Measurements from ENCODE around the gene RNF14. TPM values are rescaled to one million over a fixed set of nuclear protein-coding genes. Genes with fewer than 3 reads are reported as not detected.

The RNF14 gene
- total and polyA plus RNA-seq, 2 experiments from 2014 or later, result 8.9 to 19.0 TPM

DNA sequence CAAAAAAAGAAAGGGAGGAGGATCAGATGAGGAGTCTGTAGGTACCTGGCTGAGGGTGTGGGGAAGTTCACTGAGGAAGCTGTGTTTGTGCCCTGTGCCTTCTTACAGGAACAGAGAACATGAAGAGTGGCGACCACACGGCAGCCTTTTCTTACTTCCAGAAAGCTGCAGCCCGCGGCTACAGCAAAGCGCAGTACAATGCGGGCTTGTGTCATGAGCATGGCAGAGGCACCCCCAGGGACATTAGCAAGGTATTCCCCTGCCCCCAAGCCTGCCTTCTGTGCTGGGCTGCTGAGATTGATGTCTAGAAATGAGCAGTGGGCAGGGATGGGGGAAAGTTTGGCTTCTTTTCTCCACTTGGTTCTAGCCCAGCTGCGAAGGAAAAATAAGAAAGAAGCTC, 35.8 kb upstream of the RNF14 start:
- no peaks in the 10 kb centered on the region for H3K79me2 ChIP-seq (replicated peaks; ENCODE audit: insufficient read depth)
- H3K27me3 Mint-ChIP-seq (ENCODE audit: insufficient read depth, low read depth, poor library complexity), result peaks cover 7% of the 10 kb centered on the region
- TF ChIP-seq EZH2phosphoT487 (IDR thresholded peaks at IDR 0.05; ENCODE audit: unreplicated experiment) (no peak), ZNF114 (CRISPR knock-in tag; IDR thresholded peaks at IDR 0.05) (no peak), JUNB (IDR thresholded peaks at IDR 0.05; ENCODE audit: unreplicated experiment) (no peak), ZNF331 (CRISPR knock-in tag; IDR thresholded peaks at IDR 0.05; ENCODE audit: low read depth) (no peak), STAT1 (IDR thresholded peaks at IDR 0.05; ENCODE audit: unreplicated experiment) (no peak), POLR2AphosphoS5 (IDR thresholded peaks at IDR 0.05; ENCODE audit: low read depth) (no peak), CREB1 (CRISPR knock-in tag; IDR thresholded peaks at IDR 0.05; ENCODE audit: low read depth) (no peak), EZH2 (IDR thresholded peaks at IDR 0.05; ENCODE audit: low read depth, unreplicated experiment) (no peak), NANOG (IDR thresholded peaks at IDR 0.05; ENCODE audit: borderline replicate concordance) (no peak)
- TF ChIP-seq, protein P1, sequence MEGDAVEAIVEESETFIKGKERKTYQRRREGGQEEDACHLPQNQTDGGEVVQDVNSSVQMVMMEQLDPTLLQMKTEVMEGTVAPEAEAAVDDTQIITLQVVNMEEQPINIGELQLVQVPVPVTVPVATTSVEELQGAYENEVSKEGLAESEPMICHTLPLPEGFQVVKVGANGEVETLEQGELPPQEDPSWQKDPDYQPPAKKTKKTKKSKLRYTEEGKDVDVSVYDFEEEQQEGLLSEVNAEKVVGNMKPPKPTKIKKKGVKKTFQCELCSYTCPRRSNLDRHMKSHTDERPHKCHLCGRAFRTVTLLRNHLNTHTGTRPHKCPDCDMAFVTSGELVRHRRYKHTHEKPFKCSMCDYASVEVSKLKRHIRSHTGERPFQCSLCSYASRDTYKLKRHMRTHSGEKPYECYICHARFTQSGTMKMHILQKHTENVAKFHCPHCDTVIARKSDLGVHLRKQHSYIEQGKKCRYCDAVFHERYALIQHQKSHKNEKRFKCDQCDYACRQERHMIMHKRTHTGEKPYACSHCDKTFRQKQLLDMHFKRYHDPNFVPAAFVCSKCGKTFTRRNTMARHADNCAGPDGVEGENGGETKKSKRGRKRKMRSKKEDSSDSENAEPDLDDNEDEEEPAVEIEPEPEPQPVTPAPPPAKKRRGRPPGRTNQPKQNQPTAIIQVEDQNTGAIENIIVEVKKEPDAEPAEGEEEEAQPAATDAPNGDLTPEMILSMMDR (conservative IDR thresholded peaks at IDR 0.05; ENCODE audit: low read depth in 2 of 2), result no peak
- TF ChIP-seq, protein P2, sequence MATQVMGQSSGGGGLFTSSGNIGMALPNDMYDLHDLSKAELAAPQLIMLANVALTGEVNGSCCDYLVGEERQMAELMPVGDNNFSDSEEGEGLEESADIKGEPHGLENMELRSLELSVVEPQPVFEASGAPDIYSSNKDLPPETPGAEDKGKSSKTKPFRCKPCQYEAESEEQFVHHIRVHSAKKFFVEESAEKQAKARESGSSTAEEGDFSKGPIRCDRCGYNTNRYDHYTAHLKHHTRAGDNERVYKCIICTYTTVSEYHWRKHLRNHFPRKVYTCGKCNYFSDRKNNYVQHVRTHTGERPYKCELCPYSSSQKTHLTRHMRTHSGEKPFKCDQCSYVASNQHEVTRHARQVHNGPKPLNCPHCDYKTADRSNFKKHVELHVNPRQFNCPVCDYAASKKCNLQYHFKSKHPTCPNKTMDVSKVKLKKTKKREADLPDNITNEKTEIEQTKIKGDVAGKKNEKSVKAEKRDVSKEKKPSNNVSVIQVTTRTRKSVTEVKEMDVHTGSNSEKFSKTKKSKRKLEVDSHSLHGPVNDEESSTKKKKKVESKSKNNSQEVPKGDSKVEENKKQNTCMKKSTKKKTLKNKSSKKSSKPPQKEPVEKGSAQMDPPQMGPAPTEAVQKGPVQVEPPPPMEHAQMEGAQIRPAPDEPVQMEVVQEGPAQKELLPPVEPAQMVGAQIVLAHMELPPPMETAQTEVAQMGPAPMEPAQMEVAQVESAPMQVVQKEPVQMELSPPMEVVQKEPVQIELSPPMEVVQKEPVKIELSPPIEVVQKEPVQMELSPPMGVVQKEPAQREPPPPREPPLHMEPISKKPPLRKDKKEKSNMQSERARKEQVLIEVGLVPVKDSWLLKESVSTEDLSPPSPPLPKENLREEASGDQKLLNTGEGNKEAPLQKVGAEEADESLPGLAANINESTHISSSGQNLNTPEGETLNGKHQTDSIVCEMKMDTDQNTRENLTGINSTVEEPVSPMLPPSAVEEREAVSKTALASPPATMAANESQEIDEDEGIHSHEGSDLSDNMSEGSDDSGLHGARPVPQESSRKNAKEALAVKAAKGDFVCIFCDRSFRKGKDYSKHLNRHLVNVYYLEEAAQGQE (IDR thresholded peaks at IDR 0.05; ENCODE audit: unreplicated experiment), result no peak
- TF ChIP-seq, protein P3, sequence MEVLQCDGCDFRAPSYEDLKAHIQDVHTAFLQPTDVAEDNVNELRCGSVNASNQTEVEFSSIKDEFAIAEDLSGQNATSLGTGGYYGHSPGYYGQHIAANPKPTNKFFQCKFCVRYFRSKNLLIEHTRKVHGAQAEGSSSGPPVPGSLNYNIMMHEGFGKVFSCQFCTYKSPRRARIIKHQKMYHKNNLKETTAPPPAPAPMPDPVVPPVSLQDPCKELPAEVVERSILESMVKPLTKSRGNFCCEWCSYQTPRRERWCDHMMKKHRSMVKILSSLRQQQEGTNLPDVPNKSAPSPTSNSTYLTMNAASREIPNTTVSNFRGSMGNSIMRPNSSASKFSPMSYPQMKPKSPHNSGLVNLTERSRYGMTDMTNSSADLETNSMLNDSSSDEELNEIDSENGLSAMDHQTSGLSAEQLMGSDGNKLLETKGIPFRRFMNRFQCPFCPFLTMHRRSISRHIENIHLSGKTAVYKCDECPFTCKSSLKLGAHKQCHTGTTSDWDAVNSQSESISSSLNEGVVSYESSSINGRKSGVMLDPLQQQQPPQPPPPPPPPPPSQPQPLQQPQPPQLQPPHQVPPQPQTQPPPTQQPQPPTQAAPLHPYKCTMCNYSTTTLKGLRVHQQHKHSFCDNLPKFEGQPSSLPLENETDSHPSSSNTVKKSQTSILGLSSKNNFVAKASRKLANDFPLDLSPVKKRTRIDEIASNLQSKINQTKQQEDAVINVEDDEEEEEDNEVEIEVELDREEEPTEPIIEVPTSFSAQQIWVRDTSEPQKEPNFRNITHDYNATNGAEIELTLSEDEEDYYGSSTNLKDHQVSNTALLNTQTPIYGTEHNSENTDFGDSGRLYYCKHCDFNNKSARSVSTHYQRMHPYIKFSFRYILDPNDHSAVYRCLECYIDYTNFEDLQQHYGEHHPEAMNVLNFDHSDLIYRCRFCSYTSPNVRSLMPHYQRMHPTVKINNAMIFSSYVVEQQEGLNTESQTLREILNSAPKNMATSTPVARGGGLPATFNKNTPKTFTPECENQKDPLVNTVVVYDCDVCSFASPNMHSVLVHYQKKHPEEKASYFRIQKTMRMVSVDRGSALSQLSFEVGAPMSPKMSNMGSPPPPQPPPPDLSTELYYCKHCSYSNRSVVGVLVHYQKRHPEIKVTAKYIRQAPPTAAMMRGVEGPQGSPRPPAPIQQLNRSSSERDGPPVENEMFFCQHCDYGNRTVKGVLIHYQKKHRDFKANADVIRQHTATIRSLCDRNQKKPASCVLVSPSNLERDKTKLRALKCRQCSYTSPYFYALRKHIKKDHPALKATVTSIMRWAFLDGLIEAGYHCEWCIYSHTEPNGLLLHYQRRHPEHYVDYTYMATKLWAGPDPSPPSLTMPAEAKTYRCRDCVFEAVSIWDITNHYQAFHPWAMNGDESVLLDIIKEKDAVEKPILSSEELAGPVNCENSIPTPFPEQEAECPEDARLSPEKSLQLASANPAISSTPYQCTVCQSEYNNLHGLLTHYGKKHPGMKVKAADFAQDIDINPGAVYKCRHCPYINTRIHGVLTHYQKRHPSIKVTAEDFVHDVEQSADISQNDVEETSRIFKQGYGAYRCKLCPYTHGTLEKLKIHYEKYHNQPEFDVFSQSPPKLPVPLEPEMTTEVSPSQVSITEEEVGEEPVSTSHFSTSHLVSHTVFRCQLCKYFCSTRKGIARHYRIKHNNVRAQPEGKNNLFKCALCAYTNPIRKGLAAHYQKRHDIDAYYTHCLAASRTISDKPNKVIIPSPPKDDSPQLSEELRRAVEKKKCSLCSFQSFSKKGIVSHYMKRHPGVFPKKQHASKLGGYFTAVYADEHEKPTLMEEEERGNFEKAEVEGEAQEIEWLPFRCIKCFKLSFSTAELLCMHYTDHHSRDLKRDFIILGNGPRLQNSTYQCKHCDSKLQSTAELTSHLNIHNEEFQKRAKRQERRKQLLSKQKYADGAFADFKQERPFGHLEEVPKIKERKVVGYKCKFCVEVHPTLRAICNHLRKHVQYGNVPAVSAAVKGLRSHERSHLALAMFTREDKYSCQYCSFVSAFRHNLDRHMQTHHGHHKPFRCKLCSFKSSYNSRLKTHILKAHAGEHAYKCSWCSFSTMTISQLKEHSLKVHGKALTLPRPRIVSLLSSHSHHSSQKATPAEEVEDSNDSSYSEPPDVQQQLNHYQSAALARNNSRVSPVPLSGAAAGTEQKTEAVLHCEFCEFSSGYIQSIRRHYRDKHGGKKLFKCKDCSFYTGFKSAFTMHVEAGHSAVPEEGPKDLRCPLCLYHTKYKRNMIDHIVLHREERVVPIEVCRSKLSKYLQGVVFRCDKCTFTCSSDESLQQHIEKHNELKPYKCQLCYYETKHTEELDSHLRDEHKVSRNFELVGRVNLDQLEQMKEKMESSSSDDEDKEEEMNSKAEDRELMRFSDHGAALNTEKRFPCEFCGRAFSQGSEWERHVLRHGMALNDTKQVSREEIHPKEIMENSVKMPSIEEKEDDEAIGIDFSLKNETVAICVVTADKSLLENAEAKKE (CRISPR knock-in tag; IDR thresholded peaks at IDR 0.05), result no peak
- TF ChIP-seq, protein P4, sequence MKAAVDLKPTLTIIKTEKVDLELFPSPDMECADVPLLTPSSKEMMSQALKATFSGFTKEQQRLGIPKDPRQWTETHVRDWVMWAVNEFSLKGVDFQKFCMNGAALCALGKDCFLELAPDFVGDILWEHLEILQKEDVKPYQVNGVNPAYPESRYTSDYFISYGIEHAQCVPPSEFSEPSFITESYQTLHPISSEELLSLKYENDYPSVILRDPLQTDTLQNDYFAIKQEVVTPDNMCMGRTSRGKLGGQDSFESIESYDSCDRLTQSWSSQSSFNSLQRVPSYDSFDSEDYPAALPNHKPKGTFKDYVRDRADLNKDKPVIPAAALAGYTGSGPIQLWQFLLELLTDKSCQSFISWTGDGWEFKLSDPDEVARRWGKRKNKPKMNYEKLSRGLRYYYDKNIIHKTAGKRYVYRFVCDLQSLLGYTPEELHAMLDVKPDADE (IDR thresholded peaks at IDR 0.05), result no peak
- H3K9me2 ChIP-seq (ENCODE audit: insufficient read depth), result no peaks in the 10 kb centered on the region
- peaks cover 4% of the 10 kb centered on the region; the same call in 1 of the 3 replicates for H3K4me1 Mint-ChIP-seq
- no peaks in the 10 kb centered on the region for H3K9me3 Mint-ChIP-seq
- H3K27me3 ChIP-seq (ENCODE audit: insufficient read depth), result no peaks in the 10 kb centered on the region
- H3K36me3 Mint-ChIP-seq (ENCODE audit: low read depth), result peaks cover 73% of the 10 kb centered on the region
- H3K27ac Mint-ChIP-seq, result no peak overlapping the region
- no peak overlapping the region for H3K4me2 ChIP-seq
- ATAC-seq (no peak), DNase-seq (ENCODE audit: low spot score) (no peak)
- H3K4me1 ChIP-seq (ENCODE audit: insufficient read depth), result no peaks in the 10 kb centered on the region
- H3K4me3 Mint-ChIP-seq, result no peak overlapping the region
- H4K20me1 ChIP-seq (replicated peaks; ENCODE audit: insufficient read depth), result peaks cover 3% of the 10 kb centered on the region
- no peak overlapping the region for H3K4me3 ChIP-seq
- H3K27ac ChIP-seq (ENCODE audit: low read depth), result no peak overlapping the region
- H2AFZ ChIP-seq, result no peak overlapping the region
- H3K36me3 ChIP-seq (ENCODE audit: insufficient read depth), result peaks cover 34% of the 10 kb centered on the region
- peaks cover 5% of the 10 kb centered on the region; the same call in 1 of the 2 replicates for H3F3A ChIP-seq (replicated peaks; ENCODE audit: low read depth)
